ENCODE measurements around the gene PAX3.

Gene PAX3

GRCh38 chr2:222310747-222311318 is 12.0 kb upstream of the PAX3 start:
- Histone ChIP-seq H3K27me3 (ENCODE audit: control insufficient read depth, insufficient read depth, low read length) (peaks cover 91% of the 10 kb centered on the region), H3K4me3 (ENCODE audit: low read length) (no peak overlapping the region), H3K27ac (ENCODE audit: low read length) (no peak overlapping the region), H3K9me3 (ENCODE audit: control insufficient read depth, insufficient read depth, low read length) (no peaks in the 10 kb centered on the region), H3K36me3 (ENCODE audit: control insufficient read depth, insufficient read depth, low read length) (no peaks in the 10 kb centered on the region), H3K4me1 (ENCODE audit: control insufficient read depth, insufficient read depth, low read length) (peaks cover 8% of the 10 kb centered on the region)
- 100% methylated on average over 1 of the region's 11 CpGs for WGBS (ENCODE audit: insufficient coverage, insufficient read length)
- DNase-seq (ENCODE audit: low read depth, low spot score) = no peak

DNA sequence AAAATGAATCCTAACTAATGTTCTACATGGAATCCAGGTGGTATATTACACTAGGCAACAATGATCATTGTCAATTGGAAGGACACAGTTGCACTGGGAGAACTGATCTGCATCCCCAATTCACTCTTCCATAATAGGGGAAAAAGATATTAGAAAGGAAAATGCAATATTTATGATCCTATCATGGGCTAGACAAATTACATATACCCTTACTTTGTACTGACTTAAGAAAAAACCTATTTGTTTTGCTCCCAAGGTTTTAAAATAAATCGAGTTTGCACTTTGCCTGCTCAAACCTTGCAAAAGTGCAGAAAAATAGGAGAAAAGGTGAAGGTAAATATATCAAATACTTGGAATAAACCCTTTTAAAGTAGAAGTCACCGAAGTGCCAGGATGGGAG is 11.0 kb upstream of the PAX3 start:
- H3K4me1 ChIP-seq (ENCODE audit: control insufficient read depth, insufficient read depth, low read length) = peaks cover 8% of the 10 kb centered on the region
- H3K4me3 ChIP-seq (ENCODE audit: low read length) = no peak overlapping the region
- H3K36me3 ChIP-seq (ENCODE audit: control insufficient read depth, insufficient read depth, low read length) = no peaks in the 10 kb centered on the region
- H3K9me3 ChIP-seq (ENCODE audit: control insufficient read depth, insufficient read depth, low read length) = no peaks in the 10 kb centered on the region
- DNase-seq (ENCODE audit: low read depth, low spot score) = no peak
- H3K27ac ChIP-seq (ENCODE audit: low read length) = no peak overlapping the region
- WGBS (ENCODE audit: insufficient coverage, insufficient read length) = no CpG with 5 or more reads among the region's 2 CpGs
- peaks cover 92% of the 10 kb centered on the region for H3K27me3 ChIP-seq (ENCODE audit: control insufficient read depth, insufficient read depth, low read length)

- Histone ChIP-seq H3K27ac (ENCODE audit: low read length) (no peak overlapping the region), H3K27me3 (ENCODE audit: control insufficient read depth, insufficient read depth, low read length) (peaks cover 94% of the 10 kb centered on the region), H3K36me3 (ENCODE audit: control insufficient read depth, insufficient read depth, low read length) (no peaks in the 10 kb centered on the region), H3K4me3 (ENCODE audit: low read length) (no peak overlapping the region), H3K4me1 (ENCODE audit: control insufficient read depth, insufficient read depth, low read length) (peaks cover 8% of the 10 kb centered on the region), H3K9me3 (ENCODE audit: control insufficient read depth, insufficient read depth, low read length) (no peaks in the 10 kb centered on the region)
- no CpG with 5 or more reads among the region's 1 CpG for WGBS (ENCODE audit: insufficient coverage, insufficient read length)
- DNase-seq (ENCODE audit: low read depth, low spot score) = no peak
Measured at GRCh38 chr2:222309361-222309760, 10.6 kb upstream of the PAX3 start.

DNA sequence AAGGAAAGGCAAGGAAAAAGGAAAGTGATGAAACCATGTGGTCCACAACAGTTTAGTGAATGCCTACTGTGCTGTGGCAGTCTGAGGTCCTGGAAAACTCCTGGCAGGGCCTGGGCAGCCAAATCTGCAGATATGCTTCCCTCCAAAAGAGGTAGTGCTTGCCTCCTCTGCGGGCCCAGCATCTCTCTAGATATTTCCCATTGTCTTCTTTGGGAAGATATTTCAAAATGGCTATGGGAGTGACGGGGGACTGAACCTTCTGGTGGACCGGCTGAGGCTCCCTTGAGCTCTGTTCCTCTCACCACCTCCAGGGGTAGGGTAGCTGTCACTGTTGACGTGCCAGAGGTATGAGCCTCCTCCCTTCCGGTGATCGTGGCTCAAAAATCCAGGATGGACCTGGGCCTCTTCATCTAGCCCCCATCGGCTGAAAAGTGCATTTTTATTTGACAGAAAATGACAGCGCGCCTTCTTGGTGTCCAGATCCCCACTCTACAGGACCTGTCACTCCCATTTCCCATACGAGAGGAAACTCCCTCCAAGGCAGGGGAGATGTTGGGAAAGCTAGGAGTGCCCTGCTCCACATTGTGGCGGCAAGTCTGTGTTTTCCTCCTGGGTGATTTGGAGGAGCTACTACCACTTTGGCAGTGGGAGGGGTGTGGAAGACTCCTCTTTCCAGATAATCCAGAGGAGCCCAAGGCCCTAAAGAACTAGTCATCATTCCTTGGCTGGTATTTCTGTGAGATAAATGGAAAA is 9.4 kb upstream of the PAX3 start:
- peaks cover 8% of the 10 kb centered on the region for H3K4me1 ChIP-seq (ENCODE audit: control insufficient read depth, insufficient read depth, low read length)
- H3K4me3 ChIP-seq (ENCODE audit: low read length) = no peak overlapping the region
- no peaks in the 10 kb centered on the region for H3K36me3 ChIP-seq (ENCODE audit: control insufficient read depth, insufficient read depth, low read length)
- H3K27me3 ChIP-seq (ENCODE audit: control insufficient read depth, insufficient read depth, low read length) = peaks cover 99% of the 10 kb centered on the region
- no CpG with 5 or more reads among the region's 11 CpGs for WGBS (ENCODE audit: insufficient coverage, insufficient read length)
- DNase-seq (ENCODE audit: low read depth, low spot score) = no peak
- H3K27ac ChIP-seq (ENCODE audit: low read length) = no peak overlapping the region
- no peaks in the 10 kb centered on the region for H3K9me3 ChIP-seq (ENCODE audit: control insufficient read depth, insufficient read depth, low read length)

DNA sequence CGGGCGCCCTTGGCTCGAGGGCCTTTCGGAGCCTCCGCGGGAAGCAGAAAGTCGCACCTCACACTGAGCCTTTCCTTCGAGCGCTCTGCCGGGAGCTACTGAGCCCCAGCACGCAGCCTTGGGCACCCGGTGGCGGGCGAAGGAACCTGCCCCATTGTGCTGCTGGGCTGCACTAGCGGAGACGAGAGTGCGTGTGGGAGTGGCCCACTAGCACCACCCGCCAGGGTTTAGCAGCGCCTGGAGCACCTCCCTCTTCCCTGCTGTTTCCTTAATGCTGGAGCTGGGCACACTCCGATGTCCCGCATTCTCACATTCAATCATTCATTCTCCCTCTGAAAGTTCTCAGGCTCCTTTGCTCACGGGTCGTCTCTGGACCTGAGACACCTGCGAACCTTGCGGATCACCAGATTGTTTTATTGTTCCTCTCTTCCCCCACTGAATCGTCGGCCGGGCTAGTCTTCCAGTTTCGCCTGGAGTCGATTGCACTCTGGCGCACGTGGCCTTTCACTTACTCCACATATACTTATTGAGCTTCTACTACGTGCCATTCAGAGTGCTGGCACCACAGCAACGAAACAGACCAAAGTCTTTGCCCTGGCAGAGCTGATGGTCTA is 8.5 kb upstream of the PAX3 start:
- Histone ChIP-seq H3K27ac (ENCODE audit: low read length) (no peak overlapping the region), H3K36me3 (ENCODE audit: control insufficient read depth, insufficient read depth, low read length) (no peaks in the 10 kb centered on the region), H3K4me3 (ENCODE audit: low read length) (no peak overlapping the region), H3K27me3 (ENCODE audit: control insufficient read depth, insufficient read depth, low read length) (peaks cover 99% of the 10 kb centered on the region), H3K4me1 (ENCODE audit: control insufficient read depth, insufficient read depth, low read length) (peaks cover 5% of the 10 kb centered on the region), H3K9me3 (ENCODE audit: control insufficient read depth, insufficient read depth, low read length) (no peaks in the 10 kb centered on the region)
- no CpG with 5 or more reads among the region's 34 CpGs for WGBS (ENCODE audit: insufficient coverage, insufficient read length)
- DNase-seq (ENCODE audit: low read depth, low spot score) = no peak

DNA sequence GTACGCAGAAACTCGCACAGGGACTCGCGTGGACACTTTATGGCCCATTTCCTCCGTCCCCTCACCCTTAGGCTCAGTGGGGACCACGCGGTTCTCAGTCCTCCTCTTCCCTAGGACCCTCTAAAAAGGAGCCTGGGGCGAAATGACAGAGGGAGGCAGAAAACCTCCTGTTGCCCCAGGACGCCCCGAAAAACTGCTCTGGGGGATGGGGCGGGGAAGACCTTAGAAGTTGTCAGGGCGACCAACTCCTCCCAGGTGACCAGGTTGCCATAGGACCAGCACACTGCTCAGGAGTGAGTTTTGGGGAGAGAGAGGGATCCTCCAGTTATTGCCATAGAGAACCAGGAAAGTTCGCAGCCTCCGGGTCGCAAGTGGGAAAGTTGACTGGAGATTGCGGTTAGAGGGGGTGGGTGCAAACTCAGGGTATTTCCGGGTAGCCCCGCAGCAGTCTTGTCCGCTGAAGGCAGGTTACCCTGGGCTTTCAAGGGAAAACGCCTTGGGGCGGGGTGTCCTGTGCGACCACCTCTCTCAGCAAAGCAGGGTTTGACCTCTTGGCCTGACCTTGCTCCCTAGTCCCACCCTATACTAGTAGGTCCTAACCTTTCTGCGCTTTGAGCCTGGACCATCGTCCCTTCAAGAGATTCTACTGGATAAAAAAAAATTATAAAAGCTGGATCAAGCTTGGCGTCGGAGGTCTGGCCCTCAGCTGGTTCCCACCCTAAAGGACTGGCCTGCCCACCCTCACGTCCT is 7.8 kb upstream of the PAX3 start:
- H3K4me3 ChIP-seq (ENCODE audit: low read length) = no peak overlapping the region
- DNase-seq (ENCODE audit: low read depth, low spot score) = no peak
- WGBS (ENCODE audit: insufficient coverage, insufficient read length) = no CpG with 5 or more reads among the region's 27 CpGs
- H3K27me3 ChIP-seq (ENCODE audit: control insufficient read depth, insufficient read depth, low read length) = peaks cover 99% of the 10 kb centered on the region
- H3K4me1 ChIP-seq (ENCODE audit: control insufficient read depth, insufficient read depth, low read length) = peaks cover 4% of the 10 kb centered on the region
- no peak overlapping the region for H3K27ac ChIP-seq (ENCODE audit: low read length)
- no peaks in the 10 kb centered on the region for H3K9me3 ChIP-seq (ENCODE audit: control insufficient read depth, insufficient read depth, low read length)
- no peaks in the 10 kb centered on the region for H3K36me3 ChIP-seq (ENCODE audit: control insufficient read depth, insufficient read depth, low read length)

GRCh38 chr2:222305516-222306392 is 7.0 kb upstream of the PAX3 start:
- DNase-seq (ENCODE audit: low read depth, low spot score) = no peak
- H3K4me1 ChIP-seq (ENCODE audit: control insufficient read depth, insufficient read depth, low read length) = peaks cover 4% of the 10 kb centered on the region
- H3K36me3 ChIP-seq (ENCODE audit: control insufficient read depth, insufficient read depth, low read length) = no peaks in the 10 kb centered on the region
- WGBS (ENCODE audit: insufficient coverage, insufficient read length) = no CpG with 5 or more reads among the region's 66 CpGs
- no peak overlapping the region for H3K27ac ChIP-seq (ENCODE audit: low read length)
- H3K4me3 ChIP-seq (ENCODE audit: low read length) = no peak overlapping the region
- peaks cover 99% of the 10 kb centered on the region for H3K27me3 ChIP-seq (ENCODE audit: control insufficient read depth, insufficient read depth, low read length)
- no peaks in the 10 kb centered on the region for H3K9me3 ChIP-seq (ENCODE audit: control insufficient read depth, insufficient read depth, low read length)

GRCh38 chr2:222304737-222305515 is 6.1 kb upstream of the PAX3 start:
- H3K4me3 ChIP-seq (ENCODE audit: low read length) = no peak overlapping the region
- WGBS (ENCODE audit: insufficient coverage, insufficient read length) = no CpG with 5 or more reads among the region's 39 CpGs
- no peaks in the 10 kb centered on the region for H3K9me3 ChIP-seq (ENCODE audit: control insufficient read depth, insufficient read depth, low read length)
- DNase-seq (ENCODE audit: low read depth, low spot score) = no peak
- H3K27ac ChIP-seq (ENCODE audit: low read length) = no peak overlapping the region
- peaks cover 99% of the 10 kb centered on the region for H3K27me3 ChIP-seq (ENCODE audit: control insufficient read depth, insufficient read depth, low read length)
- no peaks in the 10 kb centered on the region for H3K36me3 ChIP-seq (ENCODE audit: control insufficient read depth, insufficient read depth, low read length)
- H3K4me1 ChIP-seq (ENCODE audit: control insufficient read depth, insufficient read depth, low read length) = peaks cover 4% of the 10 kb centered on the region

GRCh38 chr2:222303828-222304736 is 5.3 kb upstream of the PAX3 start:
- no peak overlapping the region for H3K27ac ChIP-seq (ENCODE audit: low read length)
- no peaks in the 10 kb centered on the region for H3K9me3 ChIP-seq (ENCODE audit: control insufficient read depth, insufficient read depth, low read length)
- no peak overlapping the region for H3K4me3 ChIP-seq (ENCODE audit: low read length)

More at GRCh38 chr2:222303828-222304736, 5.3 kb upstream of the PAX3 start:
- Histone ChIP-seq H3K27me3 (ENCODE audit: control insufficient read depth, insufficient read depth, low read length) (peaks cover 99% of the 10 kb centered on the region), H3K36me3 (ENCODE audit: control insufficient read depth, insufficient read depth, low read length) (no peaks in the 10 kb centered on the region), H3K4me1 (ENCODE audit: control insufficient read depth, insufficient read depth, low read length) (peaks cover 4% of the 10 kb centered on the region)
- no peak for DNase-seq (ENCODE audit: low read depth, low spot score)
- WGBS (ENCODE audit: insufficient coverage, insufficient read length) = 100% methylated on average over 3 of the region's 38 CpGs
